HUES6 (cell line): ENCODE measurements around the gene RGS7.

ENCODE experiments used
- H3K27ac ChIP-seq: 2 replicates; pipeline ENCODE4 v1.7.0; 2013; ENCODE audit warnings: low read depth, mild to moderate bottlenecking, low read length, inconsistent platforms
- H3K27me3 ChIP-seq: 2 replicates; pipeline ENCODE4 v1.6.1; 2013; ENCODE audit warnings: low read length; ENCODE audit not compliant: control insufficient read depth, insufficient read depth
- H3K36me3 ChIP-seq: 2 replicates; pipeline ENCODE4 v1.6.1; 2013; ENCODE audit warnings: low read length; ENCODE audit not compliant: control insufficient read depth, insufficient read depth
- H3K4me1 ChIP-seq: 2 replicates; pipeline ENCODE4 v1.6.1; 2013; ENCODE audit warnings: low read length; ENCODE audit not compliant: control insufficient read depth, insufficient read depth
- H3K4me3 ChIP-seq: 2 replicates; pipeline ENCODE4 v1.5.1; 2013; ENCODE audit warnings: low read depth, low read length
- H3K9ac ChIP-seq: one replicate; pipeline ENCODE4 v1.6.1; 2013; ENCODE audit warnings: mild to moderate bottlenecking, low read length
- H3K9me3 ChIP-seq: 2 replicates; pipeline ENCODE4 v1.6.1; 2013; ENCODE audit warnings: low read depth, low read length; ENCODE audit not compliant: control insufficient read depth, insufficient read depth

Gene RGS7

DNA sequence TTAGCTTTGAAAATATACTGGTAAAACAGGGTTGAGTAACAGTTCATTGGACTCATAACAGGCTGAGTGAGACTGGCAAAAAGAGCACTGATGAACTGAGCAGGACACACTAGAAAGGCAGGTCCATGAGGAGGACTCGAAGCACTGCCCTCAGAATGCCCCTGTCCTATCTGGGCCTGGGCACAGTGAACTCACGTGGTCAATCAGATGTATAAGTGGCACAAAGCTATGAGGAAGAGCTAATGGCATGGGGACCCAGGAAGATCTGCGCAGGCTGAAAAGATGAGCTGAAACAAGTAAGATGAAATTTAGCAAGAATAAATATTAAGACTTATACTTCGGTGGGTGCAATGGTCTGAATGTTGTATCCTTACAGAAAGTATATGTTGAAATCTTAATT, 9.2 kb upstream of the RGS7 start:
- Histone ChIP-seq H3K36me3 (no peaks in the 10 kb centered on the region), H3K9me3 (no peaks in the 10 kb centered on the region), H3K4me3 (no peak overlapping the region), H3K27ac (no peak overlapping the region), H3K9ac (no peak overlapping the region), H3K4me1 (no peaks in the 10 kb centered on the region), H3K27me3 (no peaks in the 10 kb centered on the region)

DNA sequence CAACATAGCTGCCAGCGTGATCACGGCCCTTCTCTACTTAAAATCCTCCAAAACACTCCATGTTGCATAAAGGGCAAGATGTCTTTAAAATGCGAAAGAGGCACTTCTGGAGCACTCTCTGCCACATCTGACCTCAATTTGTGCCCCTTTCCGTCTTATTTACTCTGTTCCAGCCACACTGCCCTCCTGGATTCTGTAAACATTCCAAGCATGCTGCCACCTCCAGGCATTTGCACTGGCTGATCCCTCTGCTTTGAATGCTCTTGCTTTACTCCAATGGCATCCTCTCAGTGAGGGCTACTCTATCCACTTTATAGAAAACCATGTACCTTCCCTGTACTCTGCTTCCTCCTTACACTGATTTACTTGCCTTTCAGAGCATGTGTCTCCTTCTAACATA, 5.3 kb upstream of the RGS7 start:
- H3K27me3 ChIP-seq = peaks cover 18% of the 10 kb centered on the region
- H3K27ac ChIP-seq = no peak overlapping the region
- H3K4me3 ChIP-seq = no peak overlapping the region
- H3K36me3 ChIP-seq = no peaks in the 10 kb centered on the region
- H3K9ac ChIP-seq = no peak overlapping the region
- H3K9me3 ChIP-seq = no peaks in the 10 kb centered on the region
- peaks cover 7% of the 10 kb centered on the region; the same call in 1 of the 2 replicates for H3K4me1 ChIP-seq

DNA sequence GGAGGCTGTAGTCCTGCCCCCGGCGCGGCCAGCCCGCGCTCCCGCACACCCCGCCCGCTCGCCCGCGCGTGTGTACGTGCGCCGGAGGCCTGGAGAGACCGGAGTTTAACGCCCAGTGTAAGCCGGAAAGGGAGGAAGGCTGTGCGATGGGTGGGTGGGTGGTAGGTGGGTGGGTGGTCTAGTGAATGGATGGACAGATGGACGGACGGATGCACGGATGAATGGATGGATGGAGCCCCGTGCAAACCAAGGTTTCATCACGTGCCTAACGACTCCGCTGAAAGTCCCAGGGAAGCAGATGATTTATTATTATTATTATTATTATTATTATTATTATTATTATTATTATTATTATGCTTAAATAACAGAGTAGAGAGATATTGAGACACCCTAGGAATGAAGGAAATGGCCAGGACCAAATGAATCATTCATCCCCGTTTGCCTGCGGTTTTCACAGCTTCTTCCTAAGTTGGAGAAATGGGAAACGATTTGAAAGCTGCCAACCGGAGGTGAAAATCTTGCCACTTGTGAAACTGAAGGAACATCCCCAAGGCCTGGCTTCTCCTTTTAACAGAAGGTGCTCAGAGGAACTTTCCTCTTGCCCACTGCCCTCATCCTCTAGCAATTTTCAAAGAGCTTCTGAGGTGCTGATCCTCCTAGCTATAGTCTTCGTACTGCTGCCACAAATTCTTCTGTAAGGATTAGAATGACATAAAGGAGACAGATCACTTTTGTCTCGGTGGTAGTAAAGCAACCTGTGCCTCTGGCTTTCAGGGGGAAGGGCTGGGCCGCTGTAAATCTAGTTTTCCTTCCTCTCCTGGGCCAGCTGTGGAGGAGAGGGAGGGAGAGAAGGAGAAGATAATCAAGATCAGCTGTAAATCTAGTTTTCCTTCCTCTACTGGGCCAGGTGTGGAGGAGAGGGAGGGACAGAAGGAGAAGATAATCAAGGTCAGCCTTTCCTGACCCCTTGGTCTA, 648 bp upstream of the RGS7 start:
- Histone ChIP-seq H3K27me3 (peaks cover 42% of the 10 kb centered on the region), H3K9ac (no peak overlapping the region), H3K27ac (no peak overlapping the region), H3K4me1 (peaks cover 7% of the 10 kb centered on the region), H3K9me3 (no peaks in the 10 kb centered on the region), H3K36me3 (no peaks in the 10 kb centered on the region), H3K4me3 (peak overlapping the region; percentile 71)

DNA sequence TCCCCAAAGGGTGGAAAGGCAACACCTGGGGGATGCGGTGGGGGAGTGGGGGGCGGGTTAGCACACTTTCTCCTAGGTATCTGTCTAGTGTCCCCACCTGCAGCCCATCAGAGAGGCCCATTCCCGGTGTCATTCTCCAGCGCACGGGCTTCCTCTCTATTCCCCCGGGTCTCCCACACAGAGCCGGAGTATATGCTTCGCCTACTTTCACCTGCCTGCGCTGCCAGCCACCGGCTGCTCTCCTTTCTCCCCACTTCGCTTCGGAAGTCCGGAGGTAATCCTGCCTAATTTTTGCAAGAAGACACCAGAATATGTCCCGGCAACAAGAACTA, 852 bp downstream of the RGS7 start:
- Histone ChIP-seq H3K36me3 (no peaks in the 10 kb centered on the region), H3K4me3 (peak overlapping the region; percentile 71), H3K27ac (no peak overlapping the region), H3K4me1 (peaks cover 7% of the 10 kb centered on the region), H3K27me3 (peaks cover 42% of the 10 kb centered on the region), H3K9me3 (no peaks in the 10 kb centered on the region), H3K9ac (no peak overlapping the region)

DNA sequence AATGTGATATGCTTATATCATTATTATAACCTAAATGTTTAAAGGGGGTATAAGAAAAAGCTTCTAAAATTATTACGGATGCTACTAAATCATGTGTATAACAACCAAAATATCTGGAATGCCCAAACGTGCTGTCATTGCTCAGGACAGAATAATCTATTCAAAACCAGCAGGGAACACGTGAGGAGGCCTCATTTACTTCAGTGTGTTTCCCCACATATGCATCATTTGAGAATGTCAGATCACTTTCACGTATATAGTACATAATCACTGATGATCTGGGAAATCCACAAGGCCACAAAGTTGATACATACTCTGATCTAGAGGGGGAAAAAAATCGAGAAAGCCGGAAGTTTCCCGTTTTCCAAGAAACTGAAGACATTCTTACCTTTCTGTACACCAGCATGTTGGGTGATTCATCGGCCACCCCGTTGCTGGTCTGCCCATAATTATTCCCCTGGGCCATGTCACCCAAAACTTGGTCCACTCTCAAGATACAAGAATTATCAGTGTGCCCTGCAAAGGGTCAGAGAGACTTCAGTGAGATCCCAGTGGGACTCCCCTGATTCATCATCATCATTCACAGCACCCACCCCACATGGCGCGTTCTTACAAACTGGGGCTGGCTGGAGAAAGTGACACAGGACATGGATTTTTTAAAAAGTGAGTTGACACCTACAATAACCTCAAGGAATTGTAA, 1.5 kb downstream of the RGS7 start:
- H3K9me3 ChIP-seq = no peaks in the 10 kb centered on the region
- H3K36me3 ChIP-seq = no peaks in the 10 kb centered on the region
- H3K4me3 ChIP-seq = no peak overlapping the region
- H3K4me1 ChIP-seq = peaks cover 7% of the 10 kb centered on the region
- no peak overlapping the region for H3K27ac ChIP-seq
- peaks cover 42% of the 10 kb centered on the region for H3K27me3 ChIP-seq
- H3K9ac ChIP-seq = no peak overlapping the region

DNA sequence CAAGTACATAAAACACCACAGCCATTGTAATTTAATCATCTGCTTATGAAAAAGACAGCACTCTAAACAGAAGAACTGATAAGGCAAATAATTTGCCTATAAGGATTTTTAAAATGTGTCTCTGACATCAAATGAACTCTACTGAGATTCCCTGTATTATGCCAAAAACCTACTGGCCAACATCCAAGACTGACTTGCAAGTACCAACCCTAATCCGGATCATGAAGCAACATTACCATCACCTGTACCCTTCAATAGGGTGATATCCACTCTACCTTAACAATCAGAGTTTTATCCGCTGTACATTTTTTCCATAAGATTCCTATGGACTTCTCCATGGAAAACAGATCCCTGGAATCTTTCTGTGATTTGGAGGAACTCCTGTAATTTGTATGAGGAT, 4.6 kb downstream of the RGS7 start:
- no peaks in the 10 kb centered on the region; the same call in 1 of the 2 replicates for H3K4me1 ChIP-seq
- no peak overlapping the region for H3K4me3 ChIP-seq
- H3K9me3 ChIP-seq = no peaks in the 10 kb centered on the region

DNA sequence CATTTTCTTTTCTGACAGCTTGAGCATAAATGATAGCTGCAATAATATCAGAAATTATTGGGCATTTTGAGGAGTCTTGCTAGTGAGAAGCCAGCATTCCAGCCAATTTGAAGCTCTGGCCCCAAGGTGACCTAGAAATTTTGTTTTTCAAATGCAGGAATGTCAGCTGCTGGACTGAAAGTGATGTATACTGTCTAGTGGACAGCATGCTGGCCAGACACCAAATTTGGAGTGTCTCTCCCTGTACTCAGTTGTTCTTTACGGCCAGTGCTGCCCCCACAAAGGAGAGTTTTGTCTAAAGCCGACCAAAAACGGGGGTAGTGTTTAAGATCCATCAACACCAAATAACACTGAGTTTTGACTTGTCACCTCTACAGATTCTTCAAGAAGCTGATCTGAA, 5.2 kb downstream of the RGS7 start:
- H3K27ac ChIP-seq = no peak overlapping the region
- H3K36me3 ChIP-seq = no peaks in the 10 kb centered on the region
- H3K9me3 ChIP-seq = no peaks in the 10 kb centered on the region
- no peak overlapping the region for H3K4me3 ChIP-seq
- no peak overlapping the region for H3K9ac ChIP-seq
- no peaks in the 10 kb centered on the region; the same call in 1 of the 2 replicates for H3K4me1 ChIP-seq
- peaks cover 20% of the 10 kb centered on the region for H3K27me3 ChIP-seq

More for the DNA sequence above, 4.6 kb downstream of the RGS7 start:
- no peak overlapping the region for H3K9ac ChIP-seq
- H3K27ac ChIP-seq = no peak overlapping the region
- H3K36me3 ChIP-seq = no peaks in the 10 kb centered on the region
- H3K27me3 ChIP-seq = peaks cover 24% of the 10 kb centered on the region

DNA sequence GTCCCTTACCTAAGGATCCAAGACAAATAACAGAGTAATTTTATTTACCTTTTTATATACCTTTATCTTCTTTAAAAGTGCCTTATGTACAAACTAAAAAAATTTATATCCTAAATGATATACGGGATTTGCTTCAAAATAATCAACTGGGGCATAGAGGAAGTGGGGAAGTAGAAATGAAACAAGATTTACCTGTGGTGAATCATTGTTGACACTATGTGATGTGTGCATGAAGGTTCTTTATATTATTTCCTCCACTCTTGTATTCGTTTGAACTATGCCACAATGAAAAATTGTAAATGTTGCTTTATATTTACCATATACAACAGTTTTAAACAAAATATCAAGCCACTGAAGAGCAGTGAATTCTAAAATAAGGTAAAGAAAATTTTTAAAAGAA, 13.0 kb downstream of the RGS7 start:
- H3K9ac ChIP-seq = no peak overlapping the region
- H3K4me1 ChIP-seq = no peaks in the 10 kb centered on the region
- no peaks in the 10 kb centered on the region for H3K27me3 ChIP-seq
- H3K9me3 ChIP-seq = no peaks in the 10 kb centered on the region
- H3K4me3 ChIP-seq = no peak overlapping the region
- H3K36me3 ChIP-seq = no peaks in the 10 kb centered on the region
- no peak overlapping the region for H3K27ac ChIP-seq

DNA sequence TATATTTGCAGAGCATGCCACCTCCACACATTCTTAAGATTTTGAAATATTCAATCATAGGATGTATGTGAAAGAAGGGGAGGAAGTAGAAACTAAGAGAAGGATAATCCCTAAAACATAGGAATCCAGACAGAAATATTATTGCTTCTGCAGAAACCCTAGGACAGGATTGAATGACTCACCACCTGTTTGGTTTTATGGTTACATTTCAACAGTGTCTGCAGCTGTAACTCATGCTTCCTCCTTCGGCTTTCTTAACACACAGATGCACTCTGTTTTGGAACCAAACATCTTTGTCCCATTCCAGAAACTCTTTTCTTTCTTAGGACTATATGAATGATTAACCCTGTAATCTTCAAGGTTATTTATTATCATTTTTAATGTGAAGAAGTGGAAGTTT, 20.7 kb downstream of the RGS7 start:
- Histone ChIP-seq H3K4me1 (no peaks in the 10 kb centered on the region), H3K9ac (no peak overlapping the region), H3K27ac (no peak overlapping the region), H3K27me3 (no peaks in the 10 kb centered on the region), H3K4me3 (no peak overlapping the region), H3K9me3 (no peaks in the 10 kb centered on the region), H3K36me3 (no peaks in the 10 kb centered on the region)

DNA sequence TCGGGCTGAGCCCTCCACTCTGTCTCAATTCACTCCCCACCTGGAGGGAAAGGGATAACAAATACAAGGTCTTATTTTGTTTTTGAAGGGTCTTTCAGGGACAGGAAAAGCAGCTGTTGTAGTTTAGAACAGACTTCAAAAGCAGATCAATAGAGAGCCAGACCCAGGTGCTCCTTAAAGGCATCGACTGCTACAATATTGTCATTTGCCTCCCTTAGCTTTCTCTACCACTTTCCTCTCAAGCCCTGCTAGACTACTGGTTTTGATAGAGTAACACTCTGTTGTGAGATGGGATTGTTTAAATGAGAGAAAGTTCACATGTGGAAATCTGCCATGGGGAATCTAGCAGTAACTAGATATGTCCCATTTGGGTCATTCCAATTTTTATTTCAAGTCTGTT, 24.0 kb downstream of the RGS7 start:
- H3K4me1 ChIP-seq = no peaks in the 10 kb centered on the region
- H3K27me3 ChIP-seq = no peaks in the 10 kb centered on the region
- H3K27ac ChIP-seq = no peak overlapping the region
- H3K9ac ChIP-seq = no peak overlapping the region
- no peaks in the 10 kb centered on the region for H3K9me3 ChIP-seq
- H3K4me3 ChIP-seq = no peak overlapping the region
- H3K36me3 ChIP-seq = no peaks in the 10 kb centered on the region

DNA sequence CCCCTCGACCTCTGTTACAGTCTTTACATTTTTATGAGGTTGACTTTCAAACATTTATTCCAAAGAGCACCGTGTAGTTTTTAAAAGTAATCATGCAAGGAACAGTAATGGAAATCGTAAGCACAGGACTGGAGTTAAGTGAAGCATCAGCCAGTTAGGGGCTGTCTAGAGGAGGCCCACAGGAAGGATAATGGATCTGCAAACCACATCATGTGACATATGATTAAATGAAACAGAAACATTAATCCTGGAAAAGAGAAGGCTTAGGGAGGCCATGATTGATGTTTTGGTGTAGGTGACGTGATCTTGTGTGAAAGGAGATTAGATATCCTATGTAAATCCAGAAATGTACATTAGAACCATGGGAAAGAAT, 25.0 kb downstream of the RGS7 start:
- no peaks in the 10 kb centered on the region for H3K27me3 ChIP-seq

More for the DNA sequence above, 25.0 kb downstream of the RGS7 start:
- Histone ChIP-seq H3K9me3 (no peaks in the 10 kb centered on the region), H3K9ac (no peak overlapping the region), H3K36me3 (no peaks in the 10 kb centered on the region), H3K4me1 (no peaks in the 10 kb centered on the region), H3K4me3 (no peak overlapping the region), H3K27ac (no peak overlapping the region)
